MM.1S (cell line): ENCODE results near the gene POMT2.

Source experiments
- CTCF ChIP-seq: fragments of 300-600 bp; sonication (generic); IDR thresholded peaks from 2 replicates; pipeline ENCODE4 v1.5.1; 2016; ENCODE audit warnings: antibody characterized with exemption, low read length, mixed read lengths
- EZH2 ChIP-seq: fragments of 300-600 bp; sonication (generic); optimal IDR thresholded peaks from 2 replicates; pipeline ENCODE3; 2017; ENCODE audit warnings: low read depth, mild to moderate bottlenecking, antibody characterized with exemption, low read length, mixed read lengths
- EZH2phosphoT487 ChIP-seq: fragments of 300-600 bp; sonication (generic); IDR thresholded peaks from 2 replicates; pipeline ENCODE4 v1.6.1; 2018; ENCODE audit warnings: antibody characterized with exemption, low read length

GRCh38 chr14:77251870-77252269 is 68.8 kb downstream of the POMT2 start:
- TF ChIP-seq CTCF (no peak), EZH2phosphoT487 (no peak), EZH2 (no peak)
